ENCODE data around the gene DCDC2.

DNA sequence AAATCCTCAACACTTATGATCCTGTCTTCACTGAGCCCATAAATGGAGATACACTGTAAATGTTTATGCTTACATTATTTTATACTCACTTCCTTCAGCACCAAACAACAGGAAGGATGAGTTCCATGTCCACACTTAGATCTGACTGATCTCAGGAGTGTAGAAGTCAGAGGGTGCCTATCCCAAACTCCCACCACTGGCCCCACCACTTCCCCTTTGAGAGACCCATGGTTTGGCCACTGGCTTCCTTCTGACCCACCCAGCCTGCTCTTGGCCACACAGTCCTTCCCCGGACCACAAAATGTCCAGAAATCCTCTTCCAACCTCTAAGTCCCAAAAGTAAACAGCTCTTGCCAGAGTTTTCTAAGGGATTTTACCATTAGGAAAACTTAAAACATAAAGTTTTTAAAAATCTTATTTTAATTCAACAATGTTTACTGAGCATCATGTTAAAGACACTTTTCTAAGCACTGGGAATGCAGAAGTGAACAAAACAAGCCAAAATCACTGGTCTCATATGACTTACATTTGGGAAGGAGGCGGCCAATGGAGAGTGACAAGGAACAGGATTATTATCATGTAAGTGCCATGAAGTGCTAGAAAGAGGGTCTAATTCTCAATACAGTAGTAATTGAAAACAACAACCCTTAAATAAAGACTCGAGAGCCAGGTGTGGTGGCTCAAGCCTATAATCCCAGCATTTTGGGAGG, 128.0 kb downstream of the DCDC2 start:
- TF ChIP-seq, protein P1, sequence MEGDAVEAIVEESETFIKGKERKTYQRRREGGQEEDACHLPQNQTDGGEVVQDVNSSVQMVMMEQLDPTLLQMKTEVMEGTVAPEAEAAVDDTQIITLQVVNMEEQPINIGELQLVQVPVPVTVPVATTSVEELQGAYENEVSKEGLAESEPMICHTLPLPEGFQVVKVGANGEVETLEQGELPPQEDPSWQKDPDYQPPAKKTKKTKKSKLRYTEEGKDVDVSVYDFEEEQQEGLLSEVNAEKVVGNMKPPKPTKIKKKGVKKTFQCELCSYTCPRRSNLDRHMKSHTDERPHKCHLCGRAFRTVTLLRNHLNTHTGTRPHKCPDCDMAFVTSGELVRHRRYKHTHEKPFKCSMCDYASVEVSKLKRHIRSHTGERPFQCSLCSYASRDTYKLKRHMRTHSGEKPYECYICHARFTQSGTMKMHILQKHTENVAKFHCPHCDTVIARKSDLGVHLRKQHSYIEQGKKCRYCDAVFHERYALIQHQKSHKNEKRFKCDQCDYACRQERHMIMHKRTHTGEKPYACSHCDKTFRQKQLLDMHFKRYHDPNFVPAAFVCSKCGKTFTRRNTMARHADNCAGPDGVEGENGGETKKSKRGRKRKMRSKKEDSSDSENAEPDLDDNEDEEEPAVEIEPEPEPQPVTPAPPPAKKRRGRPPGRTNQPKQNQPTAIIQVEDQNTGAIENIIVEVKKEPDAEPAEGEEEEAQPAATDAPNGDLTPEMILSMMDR (IDR thresholded peaks at IDR 0.05), result no peak
- no peak for TF ChIP-seq POLR2A (IDR thresholded peaks at IDR 0.05)
